Activated effector memory CD4-positive, alpha-beta T cell treated with Interleukin-2 at 50 U/mL for 16 hours (primary cell): ENCODE results near the gene HJURP.

ENCODE experiments used
- DNase-seq: peaks from one replicate; pipeline ENCODE4 v3.0.0-alpha.2; 2020

Gene HJURP

DNA sequence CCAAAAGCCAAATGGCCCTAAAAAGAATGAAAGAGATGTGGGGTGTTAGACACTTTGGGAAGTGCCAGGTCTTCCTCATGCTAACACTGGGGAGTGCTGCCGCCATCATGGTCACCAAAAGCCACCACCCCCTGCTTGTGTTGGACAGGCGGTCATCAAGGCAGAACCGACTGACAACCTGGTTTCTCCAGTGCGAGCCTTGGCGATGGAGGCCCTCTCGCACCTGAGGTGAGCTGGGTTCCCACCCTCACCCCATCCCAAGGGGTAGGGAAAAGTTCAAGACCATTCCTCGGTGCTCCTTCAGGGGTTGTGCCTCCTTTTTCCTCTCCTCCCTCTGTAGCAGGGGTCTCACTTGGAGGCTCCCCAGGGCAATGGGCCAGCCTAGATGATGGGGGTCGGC lies 42.6 kb downstream of the HJURP start:
- DNase-seq, result no peak

DNA sequence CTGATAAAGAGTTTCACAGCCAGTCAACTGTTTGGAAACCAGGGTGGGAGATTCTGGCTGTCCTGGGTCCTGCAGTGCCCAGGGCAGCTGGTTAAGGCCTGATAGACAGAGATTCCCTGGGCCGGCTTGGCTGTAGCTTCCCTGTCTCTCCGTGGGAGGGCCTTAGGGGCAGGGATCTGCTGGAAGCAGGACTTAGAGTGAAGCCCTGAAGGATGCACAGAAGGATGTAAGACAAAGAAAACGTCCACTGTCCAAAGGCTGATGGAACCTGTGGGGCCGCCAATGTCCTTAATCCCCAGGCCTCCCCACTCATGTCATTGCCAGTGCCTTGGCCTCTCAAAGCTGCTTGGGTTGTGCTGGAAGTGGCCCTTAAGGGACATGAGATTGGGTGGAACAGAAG lies 43.2 kb downstream of the HJURP start:
- no peak for DNase-seq

DNA sequence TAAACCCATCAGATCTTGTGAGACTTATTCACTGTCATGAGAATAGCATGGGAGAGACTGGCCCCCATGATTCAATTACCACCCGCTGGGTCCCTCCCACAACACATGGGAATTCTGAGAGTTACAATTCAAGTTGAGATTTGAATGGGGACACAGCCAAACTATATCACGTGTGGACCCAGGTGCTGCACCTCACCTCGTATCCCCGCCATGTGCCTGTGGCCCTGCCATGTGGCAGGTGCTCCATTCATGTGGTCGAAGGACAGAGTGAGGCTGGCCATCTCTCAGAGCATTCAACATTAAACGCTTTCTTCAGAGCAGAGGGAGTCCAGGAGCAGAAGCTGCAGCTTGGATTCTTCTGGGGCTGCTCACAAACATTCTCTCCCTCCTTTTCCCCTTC lies 44.0 kb downstream of the HJURP start:
- no peak for DNase-seq

DNA sequence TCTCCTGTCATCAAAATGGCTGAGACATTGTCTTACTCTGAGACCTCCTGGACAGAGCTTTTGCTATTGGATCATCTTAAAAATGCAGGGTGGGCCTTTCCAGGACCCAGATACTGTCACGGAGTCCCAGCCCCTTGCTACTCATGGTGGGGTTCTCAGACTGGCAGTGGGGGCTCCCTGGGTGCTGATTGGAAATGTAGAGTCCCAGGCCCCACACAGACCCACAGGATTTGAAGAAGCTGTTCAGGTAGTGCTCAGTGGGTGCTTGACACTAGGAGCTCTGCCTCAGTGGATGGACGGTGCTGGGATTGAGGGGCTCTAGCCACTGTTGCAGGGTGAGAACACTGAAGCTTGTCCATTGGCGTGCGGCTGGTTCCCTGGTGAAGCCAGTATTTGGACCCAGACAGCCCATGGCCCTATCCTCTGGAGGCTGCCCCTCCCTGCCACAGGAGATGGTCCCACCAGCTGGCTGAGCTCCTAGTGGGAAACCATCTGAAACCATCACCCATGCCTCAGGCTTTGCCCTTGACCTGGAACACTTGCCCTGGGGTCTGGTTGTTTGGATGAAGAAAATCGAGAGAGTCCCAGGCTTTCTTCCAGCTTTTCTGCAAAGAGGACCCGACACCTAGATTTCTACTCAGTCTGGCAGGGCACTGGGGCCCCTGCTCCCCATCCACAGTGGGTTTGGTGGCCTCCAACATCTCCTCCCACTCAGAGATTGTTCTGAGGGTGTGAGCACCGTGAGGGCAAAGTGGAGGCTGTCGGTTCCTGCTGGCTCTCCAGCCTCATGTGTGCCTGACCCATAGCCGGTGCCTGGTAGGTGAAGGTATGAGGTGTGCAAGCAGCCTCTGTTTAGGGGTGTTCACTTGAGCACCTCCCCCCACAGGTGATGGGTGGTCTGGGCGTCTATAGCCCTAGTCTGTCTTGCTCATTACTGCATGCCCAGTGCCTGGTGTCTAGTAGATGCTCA lies 46.1 kb downstream of the HJURP start:
- DNase-seq, result no peak

DNA sequence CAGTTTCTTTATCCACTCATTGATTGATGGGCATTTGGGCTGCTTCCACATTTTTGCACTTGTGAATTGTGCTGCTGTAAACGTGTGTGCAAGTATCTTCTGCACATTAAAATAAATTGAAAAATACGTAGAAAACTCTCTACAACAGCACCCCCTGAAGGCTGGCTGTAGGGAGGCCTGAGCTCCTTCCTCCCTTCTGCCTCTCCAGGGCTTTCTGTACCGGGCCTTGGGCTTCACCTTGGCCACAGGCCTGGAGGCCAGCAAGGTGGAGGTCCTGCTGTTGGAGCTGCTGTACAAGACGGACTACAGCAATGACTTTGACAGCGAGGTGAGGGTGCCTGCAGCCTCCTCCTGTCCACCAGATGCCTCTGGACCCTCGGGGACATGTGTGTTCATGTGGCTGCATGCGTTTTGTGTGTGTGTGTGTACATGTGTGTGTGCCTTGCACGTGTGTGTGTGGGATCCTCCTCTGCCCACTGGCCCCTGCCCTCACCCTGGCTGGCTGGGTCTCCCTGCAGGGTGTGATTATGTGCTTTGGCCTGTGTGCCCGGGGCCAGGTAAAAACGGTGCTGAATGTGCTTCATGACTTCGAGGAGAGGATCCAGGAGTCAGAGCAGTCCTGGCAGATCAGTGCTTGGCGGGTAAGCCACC lies 47.0 kb downstream of the HJURP start:
- DNase-seq, result no peak

DNA sequence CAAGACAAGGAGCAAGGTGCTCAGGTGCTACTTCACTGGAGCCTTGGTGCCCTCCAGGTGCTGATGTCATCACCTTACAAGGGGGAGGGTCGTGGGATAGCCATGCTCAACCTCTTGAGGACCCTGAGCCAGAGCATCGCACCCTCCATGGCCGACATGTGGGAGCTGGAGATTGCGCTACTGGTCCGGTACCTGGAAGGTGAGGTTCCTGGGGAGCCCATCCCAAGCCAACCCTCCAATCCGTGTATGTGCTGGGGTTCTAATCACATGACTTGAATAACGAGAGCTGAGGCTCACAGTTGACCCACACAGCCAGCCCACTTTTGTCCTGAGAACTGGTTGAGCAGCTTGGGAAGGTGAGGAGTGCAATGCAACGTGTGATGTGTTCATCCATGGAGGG lies 50.3 kb downstream of the HJURP start:
- DNase-seq, result no peak

DNA sequence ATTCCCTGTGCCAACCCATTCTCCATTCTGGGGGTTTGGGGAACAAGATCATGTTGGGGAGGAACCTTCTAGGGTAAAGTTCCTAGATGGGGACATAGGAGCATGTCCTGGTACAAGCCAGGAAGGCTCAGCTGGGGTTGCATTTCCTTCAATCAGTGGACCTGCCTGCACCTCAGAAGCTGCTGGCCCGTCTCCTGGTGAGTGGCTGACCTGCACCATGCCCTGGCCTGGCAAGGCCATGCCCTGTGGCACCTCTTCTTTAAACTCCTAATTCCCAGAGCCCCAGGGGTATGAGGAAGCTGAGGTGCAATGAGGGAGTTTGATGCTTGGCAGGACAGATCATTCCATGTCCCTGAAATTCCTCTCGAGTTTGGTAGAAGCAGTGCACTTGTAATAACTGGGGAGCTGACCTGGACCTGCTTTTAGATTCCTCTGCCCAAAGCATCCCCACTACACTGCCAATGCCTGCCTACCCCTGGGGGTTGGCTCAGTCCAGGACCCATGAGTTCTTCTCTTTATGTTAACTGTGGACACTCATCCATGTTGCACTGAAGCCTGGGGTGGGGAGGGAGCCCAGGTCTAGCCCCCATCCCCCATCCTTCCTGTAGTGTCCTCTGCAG lies 50.9 kb downstream of the HJURP start:
- no peak for DNase-seq

DNA sequence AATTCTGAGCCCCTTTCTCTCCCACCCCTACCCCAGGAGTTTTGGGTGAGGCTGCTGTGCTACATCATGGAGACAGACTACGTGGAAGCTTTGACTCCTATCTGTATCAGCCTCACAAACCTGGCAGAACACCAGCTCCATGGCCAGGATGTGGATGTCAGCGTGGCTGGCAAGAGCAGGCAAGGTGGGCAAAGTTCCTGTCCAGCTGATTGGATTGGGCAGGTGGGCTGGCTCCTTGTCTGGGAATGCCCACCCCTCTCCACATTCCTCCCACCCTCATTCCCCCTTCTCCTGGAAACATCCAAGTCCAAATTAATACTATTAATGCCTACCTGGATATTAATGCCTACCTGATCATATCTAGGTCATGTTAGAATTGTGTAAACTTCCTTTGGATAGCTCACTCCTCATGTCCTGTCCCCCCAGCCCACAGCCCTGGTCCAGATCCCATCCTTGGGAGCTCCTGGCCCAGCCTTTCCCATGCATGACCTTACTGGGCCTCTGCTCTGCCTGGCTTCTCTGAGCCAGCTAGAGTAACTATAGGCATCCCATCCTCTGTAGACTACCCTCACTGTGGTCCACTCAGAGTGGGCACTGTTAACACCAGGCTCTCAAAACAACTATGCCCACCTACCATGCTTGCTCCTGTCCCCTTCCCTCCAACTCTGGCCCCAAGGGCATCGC lies 52.1 kb downstream of the HJURP start:
- DNase-seq, result no peak

DNA sequence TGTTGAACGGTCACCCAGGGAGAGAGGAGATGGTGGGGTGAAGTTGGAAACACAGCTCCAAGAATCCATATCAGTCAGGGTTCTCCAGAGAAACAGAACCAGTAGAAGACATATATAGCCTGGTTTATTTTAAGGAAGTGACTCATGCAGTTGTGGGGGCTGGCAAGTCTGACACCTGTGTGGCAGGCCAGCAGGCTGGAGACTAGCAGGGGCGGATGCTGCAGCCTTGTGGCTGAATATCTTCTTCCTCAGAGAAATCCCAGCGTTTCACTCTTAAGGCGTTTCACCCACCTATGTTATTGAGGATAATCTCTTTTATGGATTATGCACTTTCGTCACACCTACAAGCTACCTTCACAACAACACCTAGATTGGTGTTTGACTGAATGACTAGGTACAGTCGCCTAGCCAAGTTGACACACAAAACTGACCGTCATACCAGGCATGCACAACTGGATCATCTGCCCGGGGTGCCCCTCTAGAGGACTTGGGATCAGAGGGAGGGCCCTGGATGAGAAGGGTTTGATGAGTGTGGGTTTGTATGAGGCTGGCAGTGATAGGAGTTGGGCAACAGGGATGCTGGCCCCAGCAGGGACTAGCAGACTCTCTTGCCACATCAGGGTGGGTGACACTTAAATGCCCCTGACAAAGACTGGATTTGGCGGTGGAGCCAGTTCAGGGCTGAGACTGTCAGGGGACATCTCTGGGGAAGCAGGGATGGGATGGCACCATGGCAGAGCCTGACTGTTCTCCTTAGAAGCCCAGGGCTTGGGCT lies 52.8 kb downstream of the HJURP start:
- DNase-seq, result no peak

DNA sequence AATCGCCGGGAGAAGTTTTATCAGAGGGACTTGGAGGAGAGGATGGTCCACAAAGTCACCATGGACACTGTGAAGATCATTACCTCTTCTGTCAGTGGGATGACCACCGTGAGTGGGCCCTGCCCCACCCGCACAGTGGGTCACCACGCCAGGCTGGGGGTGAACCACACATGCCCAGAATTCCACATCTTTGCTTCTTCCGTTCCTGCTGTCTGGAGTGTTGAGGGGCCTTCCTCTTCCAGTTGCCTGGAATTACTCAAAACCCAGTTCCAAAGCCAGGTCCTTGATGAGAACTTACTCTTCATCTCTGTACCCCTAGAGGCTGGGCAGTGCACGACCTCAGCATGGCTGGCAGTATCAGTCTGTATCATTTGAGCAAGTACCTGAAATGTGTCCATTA lies 54.1 kb downstream of the HJURP start:
- DNase-seq, result no peak

DNA sequence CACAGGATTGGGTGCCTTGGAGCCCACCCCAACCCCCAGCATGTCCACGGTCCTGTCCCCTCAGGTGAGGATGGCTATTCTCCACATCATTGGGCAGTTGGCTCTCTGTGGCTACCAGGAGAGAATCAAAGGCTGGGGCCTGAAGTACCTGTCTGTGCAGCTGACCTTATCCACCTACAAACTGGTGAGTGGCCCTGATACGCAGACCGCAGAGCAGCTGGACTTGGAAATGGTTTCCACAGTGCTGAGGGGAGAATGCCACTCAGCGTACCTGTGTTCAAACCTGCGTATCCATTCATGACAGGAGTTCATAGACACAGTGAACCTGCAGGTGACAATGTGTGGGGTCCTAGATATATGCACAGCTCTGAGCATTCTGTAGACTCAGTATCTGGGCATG lies 54.6 kb downstream of the HJURP start:
- no peak for DNase-seq

DNA sequence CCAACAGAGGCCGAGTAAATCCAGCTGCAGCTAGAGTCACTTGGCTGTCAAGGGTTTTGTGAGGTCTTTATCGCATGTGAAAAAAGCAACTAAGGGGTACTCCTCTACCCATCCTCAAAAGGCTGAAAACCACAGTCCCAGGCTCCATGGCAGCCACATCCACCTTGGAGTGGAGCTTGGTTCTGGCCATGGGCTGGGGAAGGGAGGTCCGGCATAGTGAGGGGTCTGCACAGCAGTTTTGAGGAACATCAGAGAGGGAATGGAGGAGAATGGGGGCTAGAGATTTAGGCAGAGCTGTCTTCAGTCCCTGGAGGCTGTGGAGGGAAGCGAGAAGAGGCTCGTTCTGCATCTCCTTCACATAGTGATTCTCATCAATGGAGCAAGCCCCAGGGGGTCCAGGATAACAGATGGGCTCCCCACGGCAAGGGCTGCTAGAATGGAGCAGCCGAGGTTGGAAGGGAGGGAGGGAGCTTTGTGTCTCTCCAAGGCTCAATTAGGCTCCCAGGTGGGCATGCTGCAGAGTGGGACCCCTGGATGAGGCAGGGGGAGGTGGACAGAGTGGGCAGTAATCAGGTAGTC lies 55.2 kb downstream of the HJURP start:
- no peak for DNase-seq

DNA sequence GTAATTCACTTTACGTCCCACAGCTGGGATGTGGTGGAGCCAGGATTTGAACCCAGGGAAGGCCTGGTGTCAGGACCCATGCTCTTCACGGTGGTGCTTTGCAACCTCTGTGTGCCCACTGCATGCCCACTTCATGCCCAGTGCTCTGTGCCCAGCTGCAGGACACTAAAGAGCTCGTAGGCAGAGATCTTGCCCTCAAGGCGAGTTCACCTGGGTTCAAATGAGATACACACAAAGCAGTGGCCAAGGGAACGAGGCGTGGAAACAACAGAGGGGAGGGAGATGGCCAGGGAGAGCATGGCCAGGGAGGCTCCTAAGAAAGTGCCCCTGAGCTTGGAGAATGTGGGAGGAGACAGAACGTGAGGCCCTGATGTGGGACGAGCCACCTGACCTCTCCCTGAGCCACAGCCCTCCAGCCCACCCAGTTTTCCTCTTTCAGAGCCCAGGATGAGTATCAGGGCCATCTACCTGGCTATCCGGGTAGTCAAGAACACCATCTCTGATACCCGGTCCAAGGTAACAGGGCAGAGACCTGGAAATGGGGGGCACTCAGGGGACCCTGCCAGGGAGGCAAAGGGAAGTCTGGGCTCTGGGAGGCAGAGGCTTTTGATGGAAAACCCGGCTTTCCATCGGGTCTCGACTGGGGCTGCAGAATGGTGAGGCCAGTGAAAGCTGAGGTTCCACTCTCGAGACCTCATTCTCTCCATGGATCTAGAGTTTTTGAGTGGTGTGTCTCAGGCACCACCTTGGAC lies 55.8 kb downstream of the HJURP start:
- DNase-seq, result no peak

DNA sequence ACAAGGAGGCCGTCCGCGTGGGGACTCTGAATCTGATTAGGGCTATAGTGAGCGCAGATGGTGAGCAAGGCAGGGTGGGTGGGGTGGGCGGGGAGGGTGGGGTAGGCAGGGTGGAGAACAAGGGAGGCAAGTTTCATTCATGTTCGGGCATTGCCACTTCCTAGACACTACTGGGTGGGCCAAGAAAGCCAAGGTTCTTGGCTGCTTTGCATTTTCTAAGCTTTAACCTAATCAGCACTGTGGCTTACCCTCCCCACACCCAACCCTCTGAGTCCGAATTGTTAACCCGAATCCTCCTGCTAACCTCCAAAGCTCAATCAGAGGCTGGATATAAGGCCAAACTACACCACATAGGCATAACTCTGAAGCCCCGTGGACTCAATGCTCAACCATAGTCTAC lies 58.1 kb downstream of the HJURP start:
- DNase-seq, result no peak

DNA sequence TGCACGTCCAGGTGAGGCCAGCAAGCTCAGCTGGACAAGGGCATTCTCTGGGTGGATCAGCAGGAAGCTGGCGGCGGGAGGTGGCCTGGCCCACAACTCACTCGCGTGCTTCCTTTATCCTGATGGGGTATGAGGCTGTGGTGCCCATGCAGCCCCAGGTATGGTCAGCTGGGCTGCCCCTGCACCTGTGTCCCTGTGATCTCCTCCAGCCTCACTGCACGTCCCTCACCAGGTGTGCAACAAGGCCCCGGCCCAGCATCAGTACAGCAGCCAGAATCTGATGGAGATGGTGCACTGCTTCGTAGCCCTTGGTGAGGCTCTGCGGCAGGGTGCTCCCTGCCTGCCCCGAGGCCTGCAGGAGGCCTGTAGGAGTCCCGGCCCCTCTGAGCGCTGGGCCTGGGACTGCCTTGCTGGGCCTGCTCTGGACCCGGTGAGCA lies 58.6 kb downstream of the HJURP start:
- no peak for DNase-seq

DNA sequence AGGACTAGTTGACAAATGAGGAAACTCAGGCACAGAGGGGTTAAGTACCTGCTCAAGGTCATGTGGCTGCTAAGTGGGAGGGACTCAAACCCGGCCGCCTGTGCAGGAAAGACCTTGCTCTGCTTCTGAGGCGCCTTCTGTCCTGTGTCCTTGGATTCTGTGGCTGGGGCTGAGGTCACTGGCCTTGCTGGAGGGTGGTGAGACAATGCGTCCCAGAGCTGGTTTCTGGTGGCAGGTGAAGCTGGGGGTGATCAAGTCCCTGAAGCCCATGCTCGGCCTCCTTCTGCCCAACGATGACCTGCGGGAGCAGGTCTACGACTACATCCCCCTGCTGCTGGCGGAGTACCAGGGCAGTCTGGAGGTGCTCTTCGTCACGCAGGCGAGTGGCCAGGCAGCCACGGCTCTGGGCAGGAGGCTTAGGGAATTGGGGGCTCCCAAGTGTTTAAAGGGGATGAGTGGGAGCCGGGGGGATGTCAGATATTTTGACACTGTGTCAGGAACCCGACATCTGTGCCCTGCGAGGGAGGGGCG lies 60.1 kb downstream of the HJURP start:
- DNase-seq, result no peak

DNA sequence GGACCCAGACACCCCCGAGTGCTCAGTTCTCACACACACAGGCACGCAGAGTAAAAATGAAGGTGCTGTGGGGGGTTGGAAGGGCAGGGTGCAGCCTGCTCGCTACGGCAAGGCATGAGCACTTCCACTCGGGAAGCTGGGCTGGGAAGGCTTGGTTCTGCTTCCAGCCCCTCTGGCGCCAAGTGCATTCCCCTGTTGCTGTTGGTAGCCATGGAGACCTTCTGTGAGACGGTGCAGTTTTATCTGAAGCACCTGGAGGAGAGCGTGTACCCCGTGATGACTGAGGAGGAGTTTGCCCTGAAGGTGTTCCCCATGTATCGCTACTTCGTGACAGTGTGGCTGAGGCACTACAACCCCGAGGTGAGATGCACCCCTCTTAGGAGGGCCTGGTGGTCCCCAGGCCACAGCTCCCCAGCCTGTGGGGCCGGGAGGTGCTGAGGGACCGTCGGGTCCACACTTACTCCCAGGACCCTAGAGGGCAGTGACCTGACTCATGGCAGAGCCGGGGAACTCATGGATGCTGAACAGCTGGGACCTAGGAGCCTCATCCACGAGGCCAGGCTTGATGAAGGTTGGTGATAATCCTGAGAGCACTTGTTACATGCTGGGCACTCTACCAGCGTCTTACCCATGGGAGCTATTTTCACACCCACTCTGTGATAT lies 60.7 kb downstream of the HJURP start:
- no peak for DNase-seq

DNA sequence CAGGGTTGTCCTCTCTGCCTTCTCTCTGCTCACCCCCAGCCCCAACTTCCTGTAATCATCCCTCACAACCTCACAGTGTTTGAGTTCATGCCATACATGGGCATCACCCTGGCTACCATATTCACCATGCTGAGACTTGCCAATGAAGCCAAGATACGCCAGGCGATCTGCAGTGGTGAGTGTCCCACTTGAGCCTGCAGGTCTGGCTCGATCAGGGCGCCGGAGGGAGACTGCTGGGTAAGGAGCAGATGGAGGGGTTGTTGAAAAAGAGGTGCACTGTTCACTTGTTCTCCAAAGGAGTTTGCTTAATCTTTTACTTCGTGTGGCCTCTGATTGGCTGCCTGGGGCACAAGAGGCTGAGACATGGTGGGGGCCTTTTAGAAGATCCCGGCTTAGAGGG lies 61.6 kb downstream of the HJURP start:
- no peak for DNase-seq

DNA sequence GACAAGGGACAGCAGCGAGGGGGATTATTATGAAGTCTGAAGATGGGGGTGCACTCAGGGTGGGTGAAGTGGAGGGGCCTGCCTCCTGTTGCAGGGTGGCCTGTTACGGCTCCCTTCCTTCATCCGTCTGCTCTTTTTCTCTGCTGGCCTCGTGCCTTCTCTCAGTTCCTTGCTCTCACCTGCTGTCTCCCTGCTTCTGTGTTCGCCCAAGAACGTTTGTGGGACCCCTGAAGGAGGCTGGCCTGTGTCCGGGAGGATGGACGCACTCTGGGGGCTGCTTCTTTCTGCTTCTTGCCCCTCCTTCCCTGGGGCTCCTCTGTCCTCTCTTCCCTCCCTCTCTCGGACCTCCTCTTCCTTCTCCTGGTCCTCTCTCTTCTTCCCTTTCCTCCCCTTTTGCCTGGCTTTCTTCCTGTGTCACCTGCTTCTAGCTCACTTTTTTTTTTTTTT lies 62.4 kb downstream of the HJURP start:
- no peak for DNase-seq

DNA sequence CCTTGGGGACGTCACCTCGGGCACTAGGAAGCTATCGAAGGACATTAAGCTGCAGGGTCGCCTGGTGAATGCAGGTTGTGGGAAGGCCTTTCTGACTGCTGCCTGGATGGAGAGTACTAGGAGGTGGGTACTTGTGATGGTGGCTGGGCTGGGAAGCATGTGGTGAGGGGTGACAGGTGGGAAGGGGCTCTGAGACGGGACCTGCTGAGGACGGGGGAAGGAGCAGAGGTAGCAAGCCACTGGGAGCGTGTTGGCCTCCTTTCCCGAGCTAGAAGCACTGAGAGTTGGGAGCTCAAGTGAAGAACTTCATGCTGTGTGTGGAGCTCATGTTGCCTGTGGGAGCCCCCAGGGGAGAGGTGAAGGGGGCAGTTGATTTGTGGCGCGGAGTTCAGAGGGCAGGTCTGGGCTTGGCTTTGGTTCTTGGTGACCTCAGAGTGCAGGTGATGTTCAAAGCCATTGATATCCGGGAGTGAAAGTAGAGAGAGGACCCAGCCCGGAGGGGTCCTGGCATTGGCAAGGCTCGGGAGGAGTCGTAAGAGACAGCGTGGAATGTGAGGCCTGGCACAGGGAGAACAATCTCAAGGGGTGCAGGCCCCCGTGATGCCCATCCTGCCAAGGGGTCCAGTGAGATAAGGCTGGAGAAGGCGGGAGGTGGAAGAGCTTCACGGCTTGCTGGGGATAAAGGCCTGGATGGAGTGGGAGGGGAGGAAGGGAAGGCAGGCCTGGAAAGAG lies 63.0 kb downstream of the HJURP start:
- DNase-seq, result no peak
